H9 (cell line): ENCODE results near the gene PDCL3. TPM values are rescaled to one million over a fixed set of nuclear protein-coding genes. Genes with fewer than 3 reads are reported as not detected.

Source experiments
- DNase-seq: peaks from one replicate; pipeline ENCODE4 v3.0.0-alpha.2; 2017
- H2AFZ ChIP-seq: one replicate; pipeline ENCODE4 v1.6.1; 2013; ENCODE audit warnings: mild to moderate bottlenecking, low read length, control low read depth, moderate library complexity
- H2AK5ac ChIP-seq: 2 replicates; pipeline ENCODE4 v1.6.1; 2013; ENCODE audit warnings: low read length, control low read depth, mixed read lengths; ENCODE audit not compliant: insufficient read length
- H2BK120ac ChIP-seq: one replicate; pipeline ENCODE4 v1.6.1; 2013; ENCODE audit warnings: low read depth, mild to moderate bottlenecking, low read length, control low read depth, inconsistent platforms; ENCODE audit not compliant: poor library complexity, severe bottlenecking
- H2BK12ac ChIP-seq: 2 replicates; pipeline ENCODE4 v1.6.1; 2013; ENCODE audit warnings: low read length, control low read depth, mixed read lengths, low read depth; ENCODE audit not compliant: insufficient read length
- H2BK15ac ChIP-seq: 2 replicates; pipeline ENCODE4 v1.6.1; 2013; ENCODE audit warnings: low read depth, low read length, control low read depth
- H2BK20ac ChIP-seq: one replicate; pipeline ENCODE4 v1.6.1; 2013; ENCODE audit warnings: low read depth, mild to moderate bottlenecking, low read length, control low read depth, inconsistent platforms; ENCODE audit not compliant: poor library complexity, severe bottlenecking
- H2BK5ac ChIP-seq: 2 replicates; pipeline ENCODE4 v1.6.1; 2013; ENCODE audit warnings: low read length, control low read depth, mixed read lengths; ENCODE audit not compliant: insufficient read length
- H3K14ac ChIP-seq: 2 replicates; pipeline ENCODE4 v1.6.1; 2013; ENCODE audit warnings: low read length, control low read depth; ENCODE audit not compliant: insufficient read depth
- H3K18ac ChIP-seq: 2 replicates; pipeline ENCODE4 v1.6.1; 2013; ENCODE audit warnings: low read depth, mild to moderate bottlenecking, mixed read lengths, low read length, control low read depth; ENCODE audit not compliant: insufficient read length
- H3K23ac ChIP-seq: 2 replicates; pipeline ENCODE4 v1.6.1; 2013; ENCODE audit warnings: low read length, control low read depth, mixed read lengths, low read depth; ENCODE audit not compliant: insufficient read length
- H3K23me2 ChIP-seq: 2 replicates; pipeline ENCODE4 v1.6.1; 2013; ENCODE audit warnings: low read depth, mild to moderate bottlenecking, mixed read lengths, low read length, control low read depth; ENCODE audit not compliant: insufficient read length, poor library complexity, severe bottlenecking
- H3K27ac ChIP-seq: 2 replicates; pipeline ENCODE4 v1.5.1; 2013; ENCODE audit warnings: low read length, control low read depth, mixed read lengths, low read depth; ENCODE audit not compliant: insufficient read length
- H3K27me3 ChIP-seq: 2 replicates; pipeline ENCODE4 v1.6.1; 2013; ENCODE audit warnings: low read length, control low read depth, inconsistent platforms; ENCODE audit not compliant: insufficient read depth
- H3K4ac ChIP-seq: 2 replicates; pipeline ENCODE4 v1.6.1; 2013; ENCODE audit warnings: low read depth, mild to moderate bottlenecking, control low read depth, inconsistent platforms, low read length, moderate library complexity
- H3K4me1 ChIP-seq: 2 replicates; pipeline ENCODE4 v1.6.1; 2013; ENCODE audit warnings: low read length, control low read depth, inconsistent platforms; ENCODE audit not compliant: insufficient read depth
- H3K4me2 ChIP-seq: 2 replicates; pipeline ENCODE4 v1.6.1; 2013; ENCODE audit warnings: low read length, control low read depth, mixed read lengths; ENCODE audit not compliant: insufficient read length, insufficient read depth
- H3K56ac ChIP-seq: 2 replicates; pipeline ENCODE4 v1.6.1; 2013; ENCODE audit warnings: low read depth, mild to moderate bottlenecking, mixed read lengths, low read length, control low read depth; ENCODE audit not compliant: insufficient read length
- H3K79me1 ChIP-seq: 2 replicates; pipeline ENCODE4 v1.6.1; 2013; ENCODE audit warnings: low read depth, mild to moderate bottlenecking, moderate library complexity, low read length, control low read depth, inconsistent platforms; ENCODE audit not compliant: insufficient read depth, poor library complexity, severe bottlenecking
- H3K79me2 ChIP-seq: 2 replicates; pipeline ENCODE4 v1.6.1; 2013; ENCODE audit warnings: low read length, control low read depth, inconsistent platforms; ENCODE audit not compliant: insufficient read depth
- H3K9ac ChIP-seq: 2 replicates; pipeline ENCODE4 v1.6.1; 2013; ENCODE audit warnings: low read length, control low read depth, mixed read lengths; ENCODE audit not compliant: insufficient read length; ENCODE audit errors: extremely low read depth
- H3K9me3 ChIP-seq: one replicate; pipeline ENCODE4 v1.6.1; 2013; ENCODE audit warnings: low read depth, low read length, inconsistent platforms; ENCODE audit not compliant: control insufficient read depth
- H3T11ph ChIP-seq: one replicate; pipeline ENCODE4 v1.6.1; 2013; ENCODE audit warnings: mild to moderate bottlenecking, low read length, control low read depth, inconsistent platforms
- H4K20me1 ChIP-seq: one replicate; pipeline ENCODE4 v1.6.1; 2013; ENCODE audit not compliant: control insufficient read depth, insufficient read length, insufficient read depth
- H4K5ac ChIP-seq: 2 replicates; pipeline ENCODE4 v1.6.1; 2013; ENCODE audit warnings: low read depth, mild to moderate bottlenecking, mixed read lengths, low read length, control low read depth; ENCODE audit not compliant: insufficient read length
- H4K8ac ChIP-seq: replicated peaks from 2 replicates; pipeline ENCODE4 v1.6.1; 2013; ENCODE audit warnings: low read length, control low read depth, mixed read lengths, low read depth; ENCODE audit not compliant: insufficient read length
- H4K91ac ChIP-seq: 2 replicates; pipeline ENCODE4 v1.6.1; 2013; ENCODE audit warnings: low read depth, mild to moderate bottlenecking, moderate library complexity, mixed read lengths, low read length, control low read depth; ENCODE audit not compliant: insufficient read length
- H3K27ac Mint-ChIP-seq, 3 experiments: 2 replicates in 2 of 3; 3 replicates in 1 of 3; pipeline ENCODE4 v1.8.0; 2020 to 2021; ENCODE audit warnings: mixed read lengths in 3 of 3, mild to moderate bottlenecking in 1 of 3, moderate library complexity in 1 of 3
- H3K27me3 Mint-ChIP-seq: 2 replicates; pipeline ENCODE4 v1.8.0; 2021; ENCODE audit warnings: low read depth, mild to moderate bottlenecking, moderate library complexity, mixed read lengths
- H3K36me3 Mint-ChIP-seq, 3 experiments: 2 replicates in 2 of 3; 3 replicates in 1 of 3; pipeline ENCODE4 v1.8.0; 2020 to 2021; ENCODE audit warnings: low read depth in 3 of 3, mixed read lengths in 3 of 3; ENCODE audit not compliant: insufficient read depth in 1 of 3
- H3K4me1 Mint-ChIP-seq, 2 experiments: 2 replicates each; pipeline ENCODE4 v1.8.0; 2020; ENCODE audit warnings: mixed read lengths in 2 of 2
- H3K4me3 Mint-ChIP-seq, 2 experiments: 2 replicates in 1 of 2; 3 replicates in 1 of 2; pipeline ENCODE4 v1.8.0; 2020 to 2021; ENCODE audit warnings: mild to moderate bottlenecking in 2 of 2, mixed read lengths in 2 of 2, moderate library complexity in 1 of 2
- H3K9me3 Mint-ChIP-seq, 2 experiments: 2 replicates in 1 of 2; 3 replicates in 1 of 2; pipeline ENCODE4 v1.8.0; 2020; ENCODE audit warnings: mild to moderate bottlenecking in 2 of 2, mixed read lengths in 2 of 2, moderate library complexity in 1 of 2
- WGBS: extraction: QIAGEN DNeasy Blood & Tissue Kit; methylation state at CpG from one replicate; pipeline ENCODE4 v1.1.7; 2013; ENCODE audit warnings: missing lambda C conversion rate, low lambda C conversion rate, mixed read lengths; ENCODE audit not compliant: insufficient read length; ENCODE audit errors: extremely low coverage; 5-methylcytosine and 5-hydroxymethylcytosine counted together
- total RNA-seq: library from RNA; stranded (reverse); gene quantifications from 2 replicates; pipeline ENCODE4 v1.2.1, GENCODE V29; 2021
- TF ChIP-seq, protein P1 (sequence below): fragments of 200-600 bp; sonication (generic); conservative IDR thresholded peaks from 3 replicates; pipeline ENCODE4 v1.8.0; 2021; ENCODE audit warnings: antibody characterized with exemption, mild to moderate bottlenecking

The PDCL3 gene
- total RNA-seq, 1 experiment from 2014 or later: 39.4 TPM

DNA sequence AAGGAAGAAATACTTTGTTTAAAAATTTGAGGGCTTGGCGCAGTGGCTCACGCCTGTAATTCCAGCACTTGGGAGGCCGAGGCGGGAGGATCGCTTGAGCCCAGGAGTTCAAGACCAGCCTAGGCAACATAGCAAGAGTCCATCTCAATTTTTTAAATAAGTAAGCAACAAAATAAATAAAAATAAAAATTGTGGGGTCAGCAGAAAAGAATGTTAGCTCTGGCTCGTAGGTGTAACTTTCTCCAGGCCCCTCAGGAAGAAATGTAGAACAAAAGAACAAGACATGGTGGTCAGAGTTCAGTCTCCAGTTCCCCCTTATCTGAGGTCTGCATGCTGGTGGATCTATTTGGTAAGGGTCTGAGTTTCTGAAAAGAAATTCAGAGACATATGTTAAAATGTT lies 20.4 kb upstream of the PDCL3 start:
- Histone ChIP-seq H2BK120ac (no peak overlapping the region), H4K5ac (no peak overlapping the region), H4K20me1 (no peaks in the 10 kb centered on the region), H3K56ac (no peak overlapping the region), H3K4me1 (no peaks in the 10 kb centered on the region; the same call in 1 of the 2 replicates), H2BK12ac (no peak overlapping the region), H3K27ac (no peak overlapping the region), H3K4me2 (no peak overlapping the region), H3K27me3 (no peaks in the 10 kb centered on the region), H3T11ph (no peak overlapping the region), H3K9me3 (peaks cover 9% of the 10 kb centered on the region), H3K14ac (no peak overlapping the region), H3K79me1 (no peaks in the 10 kb centered on the region), H4K91ac (no peak overlapping the region), H3K18ac (no peak overlapping the region), H2BK15ac (no peak overlapping the region), H3K4ac (no peak overlapping the region), H4K8ac (no peak overlapping the region), H2AFZ (no peak overlapping the region), H3K9ac (no peak overlapping the region), H2BK20ac (no peak overlapping the region), H3K79me2 (0 out of 2 replicates have a peak, but pooled peaks cover 3% of the 10 kb centered on the region), H3K23me2 (no peaks in the 10 kb centered on the region), H2BK5ac (no peak overlapping the region), H2AK5ac (no peak overlapping the region), H3K23ac (no peak overlapping the region)
- H3K27me3 Mint-ChIP-seq: peaks cover 2% of the 10 kb centered on the region; the same call in 1 of the 2 replicates
- no CpG with 5 or more reads among the region's 6 CpGs for WGBS
- no peak overlapping the region for H3K4me3 Mint-ChIP-seq
- peaks cover 21% of the 10 kb centered on the region in 2 experiments for H3K9me3 Mint-ChIP-seq
- peaks cover 15% of the 10 kb centered on the region in 2 experiments for H3K4me1 Mint-ChIP-seq
- DNase-seq: no peak
- no peak overlapping the region for H3K27ac Mint-ChIP-seq
- TF ChIP-seq, protein P1, sequence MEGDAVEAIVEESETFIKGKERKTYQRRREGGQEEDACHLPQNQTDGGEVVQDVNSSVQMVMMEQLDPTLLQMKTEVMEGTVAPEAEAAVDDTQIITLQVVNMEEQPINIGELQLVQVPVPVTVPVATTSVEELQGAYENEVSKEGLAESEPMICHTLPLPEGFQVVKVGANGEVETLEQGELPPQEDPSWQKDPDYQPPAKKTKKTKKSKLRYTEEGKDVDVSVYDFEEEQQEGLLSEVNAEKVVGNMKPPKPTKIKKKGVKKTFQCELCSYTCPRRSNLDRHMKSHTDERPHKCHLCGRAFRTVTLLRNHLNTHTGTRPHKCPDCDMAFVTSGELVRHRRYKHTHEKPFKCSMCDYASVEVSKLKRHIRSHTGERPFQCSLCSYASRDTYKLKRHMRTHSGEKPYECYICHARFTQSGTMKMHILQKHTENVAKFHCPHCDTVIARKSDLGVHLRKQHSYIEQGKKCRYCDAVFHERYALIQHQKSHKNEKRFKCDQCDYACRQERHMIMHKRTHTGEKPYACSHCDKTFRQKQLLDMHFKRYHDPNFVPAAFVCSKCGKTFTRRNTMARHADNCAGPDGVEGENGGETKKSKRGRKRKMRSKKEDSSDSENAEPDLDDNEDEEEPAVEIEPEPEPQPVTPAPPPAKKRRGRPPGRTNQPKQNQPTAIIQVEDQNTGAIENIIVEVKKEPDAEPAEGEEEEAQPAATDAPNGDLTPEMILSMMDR: no peak
- H3K36me3 Mint-ChIP-seq: peaks cover 2 to 22% (median 4%) of the 10 kb centered on the region in 3 experiments
